Measurements from ENCODE around the gene RASL10B.

- TF ChIP-seq CTCF (conservative IDR thresholded peaks at IDR 0.05 in 1 of 2, IDR thresholded peaks at IDR 0.05 in 1 of 2; ENCODE audit: extremely low read depth in 1 of 2, insufficient read depth in 1 of 2, low read depth in 1 of 2, low read length in 2 of 2) (no peak), EZH2 (IDR thresholded peaks at IDR 0.05; ENCODE audit: borderline replicate concordance, low read length) (no peak)
Observed at GRCh38 chr17:35725802-35726126, 5.7 kb upstream of the RASL10B start.

Data from mammary epithelial cell (primary cell).